GM12873 (cell line): ENCODE results near the gene SSRP1.

Experiments
- CTCF ChIP-seq: IDR thresholded peaks from 2 replicates; pipeline ENCODE4 v1.5.1; 2012; ENCODE audit warnings: low read depth, mild to moderate bottlenecking, moderate library complexity, low read length, control low read depth; ENCODE audit not compliant: insufficient read depth; ENCODE audit errors: missing control alignments

The SSRP1 gene

GRCh38 chr11:57288771-57289579 lies 46.7 kb downstream of the SSRP1 start:
- TF ChIP-seq CTCF, result no peak

GRCh38 chr11:57287884-57288283 lies 47.8 kb downstream of the SSRP1 start:
- TF ChIP-seq CTCF, result no peak

- no peak for TF ChIP-seq CTCF
These were observed 52.3 kb downstream of the SSRP1 start for GRCh38 chr11:57283231-57283990.

GRCh38 chr11:57279116-57279515 lies 56.6 kb downstream of the SSRP1 start:
- no peak for TF ChIP-seq CTCF

GRCh38 chr11:57278721-57279095 lies 57.0 kb downstream of the SSRP1 start:
- TF ChIP-seq CTCF, result no peak

- peak; percentile 86 for TF ChIP-seq CTCF
These were observed 57.6 kb downstream of the SSRP1 start for GRCh38 chr11:57277845-57278720.
